ENCODE measurements around the gene CABS1.

- TF ChIP-seq CTCF (IDR thresholded peaks at IDR 0.05) (no peak), POLR2A (IDR thresholded peaks at IDR 0.05) (no peak), EP300 (IDR thresholded peaks at IDR 0.05) (no peak)
These were observed 29.2 kb downstream of the CABS1 start for GRCh38 chr4:70364002-70364401.
